PFSK-1 (cell line): ENCODE data around the gene RHBDD2.

Experiments used
- FOXP2 ChIP-seq: optimal IDR thresholded peaks from 2 replicates; pipeline ENCODE3; 2011; ENCODE audit warnings: borderline replicate concordance, control low read depth, inconsistent platforms; ENCODE audit not compliant: insufficient read depth; ENCODE audit errors: extremely low read length, extremely low read depth
- POLR2AphosphoS5 ChIP-seq: IDR thresholded peaks from 2 replicates; pipeline ENCODE4 v1.6.1; 2012; ENCODE audit warnings: low read depth, mild to moderate bottlenecking, control low read depth, low read length, moderate library complexity
- SIN3A ChIP-seq: IDR thresholded peaks from 2 replicates; pipeline ENCODE4 v1.6.1; 2012; ENCODE audit warnings: mild to moderate bottlenecking, low read length, moderate library complexity, borderline replicate concordance; ENCODE audit not compliant: insufficient read depth
- TAF1 ChIP-seq: IDR thresholded peaks from 2 replicates; pipeline ENCODE4 v1.6.1; 2012; ENCODE audit warnings: low read length, control low read depth, borderline replicate concordance; ENCODE audit not compliant: insufficient read depth
- TF ChIP-seq, protein P1 (sequence below), 2 experiments: IDR thresholded peaks; 2 replicates each; pipeline versions ENCODE4 v1.6.1 to v1.8.0; 2011 to 2012; ENCODE audit warnings: low read depth in 2 of 2, low read length in 2 of 2, control low read depth in 1 of 2, inconsistent platforms in 1 of 2, mild to moderate bottlenecking in 1 of 2, moderate library complexity in 1 of 2; ENCODE audit not compliant: insufficient read depth in 1 of 2

RHBDD2 gene

DNA sequence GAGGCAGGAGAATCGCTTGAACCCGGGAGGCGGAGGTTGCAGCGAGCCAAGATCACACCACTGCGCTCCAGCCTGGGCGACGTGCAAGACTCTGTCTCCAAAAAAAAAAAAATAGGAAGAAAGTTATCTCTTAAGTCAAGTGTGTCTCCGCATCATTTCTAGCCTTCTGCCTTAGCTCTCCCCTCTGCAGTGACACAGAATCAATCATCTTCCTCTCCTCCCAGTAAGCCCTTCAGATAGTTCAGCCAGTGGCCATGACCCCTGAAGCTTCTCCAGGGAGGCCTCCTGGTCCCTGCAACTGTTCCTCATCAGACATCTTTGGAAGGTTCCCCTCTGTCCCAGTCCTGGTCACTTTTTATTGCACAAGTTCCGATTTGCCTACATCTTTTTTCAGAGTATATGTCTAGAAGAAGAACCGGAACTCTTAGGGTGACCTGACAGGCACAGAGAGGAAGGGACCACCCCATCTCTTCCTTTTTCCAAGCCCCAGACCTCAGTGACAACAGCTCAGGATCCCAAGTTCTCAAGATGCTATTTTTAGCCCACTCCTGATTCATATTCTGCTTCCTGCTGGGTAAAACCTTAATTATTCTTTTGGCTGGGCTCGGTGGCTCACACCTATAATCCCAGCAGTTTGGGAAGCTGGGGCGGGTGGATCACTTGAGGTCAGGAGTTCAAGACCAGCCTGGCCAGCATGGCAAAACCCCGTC, 6.6 kb upstream of the RHBDD2 start:
- TF ChIP-seq POLR2AphosphoS5 = no peak

DNA sequence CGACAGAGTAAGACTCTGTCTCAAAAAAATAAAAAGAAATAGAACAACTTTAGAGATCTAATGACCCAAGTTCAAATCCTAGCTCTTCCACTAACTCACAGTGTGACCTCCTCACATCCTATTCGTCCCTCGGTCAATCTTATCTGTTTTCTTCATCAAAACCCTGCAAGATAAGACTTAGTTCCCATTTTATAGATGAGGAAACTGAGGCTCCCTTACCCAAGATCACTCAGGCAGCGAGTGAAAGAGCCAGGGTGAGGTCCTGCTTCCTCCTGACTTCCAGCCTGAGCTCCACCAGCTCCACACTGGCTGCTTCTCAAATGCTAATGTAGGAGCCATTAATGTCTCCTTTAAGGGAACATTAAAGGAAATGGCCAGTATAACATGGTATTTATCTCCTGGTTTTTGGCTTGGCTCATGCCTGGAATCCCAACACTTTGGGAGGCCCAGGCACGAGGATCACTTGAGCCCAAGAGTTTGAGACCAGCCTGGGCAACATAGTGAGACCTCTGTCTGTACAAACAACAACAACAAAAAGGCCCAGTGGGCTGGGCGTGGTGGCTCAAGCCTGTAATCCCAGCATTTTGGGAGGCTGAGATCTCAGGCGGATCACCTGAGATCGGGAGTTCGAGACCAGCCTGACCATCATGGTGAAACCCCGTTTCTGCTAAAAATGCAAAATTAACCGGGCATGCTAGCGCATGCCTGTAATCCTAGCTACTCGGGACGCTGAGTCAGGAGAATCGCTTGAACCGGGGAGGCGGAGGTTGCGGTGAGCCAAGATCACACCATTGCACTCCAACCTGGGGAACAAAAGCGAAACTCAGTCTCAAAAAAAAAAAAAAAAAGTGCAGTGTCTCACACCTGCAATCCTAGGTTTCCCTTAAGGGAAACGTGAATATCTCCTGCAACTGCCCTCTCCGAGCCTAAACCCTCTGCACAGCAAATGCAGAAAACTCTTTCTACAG, 3.4 kb upstream of the RHBDD2 start:
- TF ChIP-seq TAF1 = no peak

DNA sequence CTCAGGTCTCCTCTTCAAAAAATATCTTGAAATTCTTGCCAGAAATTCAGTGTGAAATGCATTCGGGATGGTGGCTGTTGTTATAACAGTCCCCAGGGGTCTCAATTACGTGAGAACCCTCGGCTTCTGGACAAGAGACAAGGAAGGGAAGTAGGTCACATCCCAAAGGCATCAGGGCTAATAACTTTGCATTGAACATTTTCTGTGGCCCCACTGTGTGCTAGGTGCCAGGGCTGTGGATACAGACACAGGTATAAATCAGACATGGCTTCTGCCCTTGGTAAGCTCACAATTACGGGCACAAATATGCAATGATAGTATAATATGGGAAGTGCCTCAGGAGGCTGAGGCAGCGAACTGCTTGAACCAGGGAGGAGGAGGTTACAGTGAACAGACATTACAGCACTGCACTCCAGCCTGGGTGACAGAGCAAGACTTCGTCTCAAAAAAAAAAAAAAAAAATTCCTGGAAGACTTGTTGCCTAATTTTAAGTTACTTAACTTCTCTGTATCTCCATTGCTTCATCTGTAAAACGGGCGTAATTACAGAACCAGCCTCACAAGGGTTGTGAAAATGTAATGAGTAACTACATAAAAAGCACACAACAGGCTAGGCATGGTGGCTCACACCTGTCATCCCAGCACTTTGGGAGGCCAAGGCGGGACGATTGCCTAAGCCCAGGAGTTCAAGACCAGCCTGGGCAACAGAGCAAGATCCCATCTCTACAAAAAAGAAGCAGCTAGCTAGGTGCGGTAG, 2.5 kb upstream of the RHBDD2 start:
- TF ChIP-seq SIN3A (no peak), POLR2AphosphoS5 (no peak), TAF1 (no peak), FOXP2 (no peak)
- TF ChIP-seq, protein P1, sequence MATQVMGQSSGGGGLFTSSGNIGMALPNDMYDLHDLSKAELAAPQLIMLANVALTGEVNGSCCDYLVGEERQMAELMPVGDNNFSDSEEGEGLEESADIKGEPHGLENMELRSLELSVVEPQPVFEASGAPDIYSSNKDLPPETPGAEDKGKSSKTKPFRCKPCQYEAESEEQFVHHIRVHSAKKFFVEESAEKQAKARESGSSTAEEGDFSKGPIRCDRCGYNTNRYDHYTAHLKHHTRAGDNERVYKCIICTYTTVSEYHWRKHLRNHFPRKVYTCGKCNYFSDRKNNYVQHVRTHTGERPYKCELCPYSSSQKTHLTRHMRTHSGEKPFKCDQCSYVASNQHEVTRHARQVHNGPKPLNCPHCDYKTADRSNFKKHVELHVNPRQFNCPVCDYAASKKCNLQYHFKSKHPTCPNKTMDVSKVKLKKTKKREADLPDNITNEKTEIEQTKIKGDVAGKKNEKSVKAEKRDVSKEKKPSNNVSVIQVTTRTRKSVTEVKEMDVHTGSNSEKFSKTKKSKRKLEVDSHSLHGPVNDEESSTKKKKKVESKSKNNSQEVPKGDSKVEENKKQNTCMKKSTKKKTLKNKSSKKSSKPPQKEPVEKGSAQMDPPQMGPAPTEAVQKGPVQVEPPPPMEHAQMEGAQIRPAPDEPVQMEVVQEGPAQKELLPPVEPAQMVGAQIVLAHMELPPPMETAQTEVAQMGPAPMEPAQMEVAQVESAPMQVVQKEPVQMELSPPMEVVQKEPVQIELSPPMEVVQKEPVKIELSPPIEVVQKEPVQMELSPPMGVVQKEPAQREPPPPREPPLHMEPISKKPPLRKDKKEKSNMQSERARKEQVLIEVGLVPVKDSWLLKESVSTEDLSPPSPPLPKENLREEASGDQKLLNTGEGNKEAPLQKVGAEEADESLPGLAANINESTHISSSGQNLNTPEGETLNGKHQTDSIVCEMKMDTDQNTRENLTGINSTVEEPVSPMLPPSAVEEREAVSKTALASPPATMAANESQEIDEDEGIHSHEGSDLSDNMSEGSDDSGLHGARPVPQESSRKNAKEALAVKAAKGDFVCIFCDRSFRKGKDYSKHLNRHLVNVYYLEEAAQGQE (IDR thresholded peaks at IDR 0.05; ENCODE audit: insufficient read depth in 1 of 2, low read depth in 2 of 2, low read length in 2 of 2) = no peak

DNA sequence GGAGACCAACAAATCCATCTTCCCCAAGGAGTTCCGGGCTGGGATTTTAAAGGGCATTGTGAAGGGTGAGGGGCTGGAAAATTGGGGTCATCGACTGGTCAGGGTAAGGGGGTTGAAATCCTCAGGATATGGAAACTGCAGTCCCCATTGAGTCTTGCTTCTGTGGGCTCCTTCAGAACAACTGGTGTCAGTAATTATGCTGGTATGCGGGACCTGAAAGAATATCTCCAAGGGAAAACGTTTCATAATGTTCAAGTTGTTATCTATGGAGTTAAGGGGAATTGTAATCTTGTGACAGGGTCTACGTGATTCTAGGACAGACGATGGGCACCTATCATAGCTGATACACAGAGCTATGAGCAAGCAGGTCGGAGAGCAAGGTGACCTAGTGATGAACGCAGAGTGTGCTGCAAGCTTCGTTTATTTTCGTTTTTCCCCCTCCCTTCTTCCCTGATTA, 494 bp upstream of the RHBDD2 start:
- TF ChIP-seq FOXP2 (no peak), TAF1 (no peak), POLR2AphosphoS5 (no peak), SIN3A (no peak)
- TF ChIP-seq, protein P1 (IDR thresholded peaks at IDR 0.05; ENCODE audit: insufficient read depth in 1 of 2, low read depth in 2 of 2, low read length in 2 of 2) = no peak

DNA sequence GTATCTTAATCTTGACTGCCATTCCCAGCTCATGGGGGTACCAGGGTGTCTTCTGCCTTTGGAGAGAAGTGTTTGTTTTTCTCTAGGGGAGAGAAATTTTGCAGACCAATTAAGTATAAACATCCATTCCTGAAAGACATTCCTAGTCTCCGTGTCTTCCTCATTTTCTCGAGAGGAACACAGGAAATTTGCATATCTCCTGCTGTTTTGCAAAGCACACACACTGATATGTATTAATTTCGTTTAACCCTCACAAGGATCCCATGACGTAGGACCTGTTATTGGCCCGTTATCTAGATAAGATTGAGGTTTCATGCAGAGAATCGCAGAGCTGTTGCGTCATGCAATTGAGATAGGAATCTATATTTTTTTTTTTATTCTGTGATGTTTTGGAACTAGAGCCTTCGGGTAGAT, 944 bp downstream of the RHBDD2 start:
- no peak for TF ChIP-seq POLR2AphosphoS5
- TF ChIP-seq, protein P1 (IDR thresholded peaks at IDR 0.05; ENCODE audit: insufficient read depth in 1 of 2, low read depth in 2 of 2, low read length in 2 of 2) = no peak
- no peak for TF ChIP-seq SIN3A
- no peak for TF ChIP-seq FOXP2
- TF ChIP-seq TAF1 = no peak
